A673 (cell line): ENCODE measurements around the gene ME1. TPM values are rescaled to one million over a fixed set of nuclear protein-coding genes. Genes with fewer than 3 reads are reported as not detected.
A peak's percentile ranks its signal among the peaks of the same experiment; 100 is the strongest.

Source experiments
- BruUV-seq: library from RNA; stranded (reverse); fragments of 400-500 nt; replicated peaks from 2 replicates; lab custom pipeline; 2021; lab: Mats Ljungman, UMichigan
- CTCF ChIA-PET: fragments of 300-600 bp; sonication (Branson Sonifier 250); formaldehyde crosslinking; loops from one replicate; lab custom pipeline; 2022; ENCODE audit warnings: antibody characterized with exemption; lab: Charles Lee
- POLR2A ChIA-PET: fragments of 300-600 bp; sonication (Branson Sonifier 250); formaldehyde crosslinking; loops from one replicate; lab custom pipeline; 2022; ENCODE audit warnings: antibody characterized with exemption; ENCODE audit not compliant: low non-redundant PET; lab: Charles Lee
- DNase-seq: peaks from one replicate; pipeline ENCODE4 v3.0.0-alpha.2; 2015; ENCODE audit warnings: low spot score
- H3K27ac ChIP-seq: fragments of 200-600 bp; sonication (generic); 2 replicates; pipeline ENCODE4 v1.5.1; 2016; ENCODE audit warnings: mixed run types, low read depth, mild to moderate bottlenecking, mixed read lengths, antibody characterized with exemption, low read length; ENCODE audit not compliant: poor library complexity, severe bottlenecking
- H3K27me3 ChIP-seq: fragments of 200-600 bp; sonication (generic); replicated peaks from 2 replicates; pipeline ENCODE4 v1.6.1; 2017; ENCODE audit warnings: mixed run types, low read depth, mild to moderate bottlenecking, mixed read lengths, antibody characterized with exemption, low read length; ENCODE audit not compliant: insufficient read depth, poor library complexity
- H3K36me3 ChIP-seq: fragments of 200-600 bp; sonication (generic); 2 replicates; pipeline ENCODE4 v1.6.1; 2016; ENCODE audit warnings: mixed run types, mild to moderate bottlenecking, mixed read lengths, antibody characterized with exemption, low read length; ENCODE audit not compliant: insufficient read depth, poor library complexity, severe bottlenecking
- H3K4me1 ChIP-seq: fragments of 200-600 bp; sonication (generic); 2 replicates; pipeline ENCODE4 v1.6.1; 2017; ENCODE audit warnings: mixed run types, mild to moderate bottlenecking, mixed read lengths, antibody characterized with exemption, low read length; ENCODE audit not compliant: insufficient read depth, poor library complexity, severe bottlenecking
- H3K4me3 ChIP-seq: fragments of 200-600 bp; sonication (generic); 2 replicates; pipeline ENCODE4 v1.5.1; 2016; ENCODE audit warnings: low read depth, mixed run types, mild to moderate bottlenecking, mixed read lengths, low read length; ENCODE audit not compliant: poor library complexity, severe bottlenecking
- H3K9me3 ChIP-seq: fragments of 200-600 bp; sonication (generic); 2 replicates; pipeline ENCODE4 v1.6.1; 2016; ENCODE audit warnings: mixed run types, low read depth, mild to moderate bottlenecking, mixed read lengths, antibody characterized with exemption, low read length; ENCODE audit not compliant: poor library complexity, severe bottlenecking
- EZH2 ChIP-seq: fragments of 200-600 bp; sonication (generic); IDR thresholded peaks from 2 replicates; pipeline ENCODE4 v1.6.1; 2017; ENCODE audit warnings: borderline replicate concordance, low read depth, mild to moderate bottlenecking, mixed read lengths, antibody characterized with exemption, low read length; ENCODE audit not compliant: poor library complexity, severe bottlenecking
- intact Hi-C: fragments of 100-400 bp; cut with micrococcal nuclease; formaldehyde crosslinking; loops from one replicate; pipeline ENCODE4 v1.10.0; 2022; ENCODE audit not compliant: unreplicated experiment
- total RNA-seq: library from RNA; stranded (reverse); gene quantifications from 2 replicates; pipeline ENCODE4 v1.2.3, GENCODE V29; 2021
- TF ChIP-seq, protein P1 (sequence below): fragments of 300-800, 200-600 bp; sonication (generic); conservative IDR thresholded peaks from 2 replicates; pipeline ENCODE4 v1.5.1; 2017; ENCODE audit warnings: low read depth, mild to moderate bottlenecking, antibody characterized with exemption, low read length, moderate library complexity, mixed read lengths

Gene ME1
- total RNA-seq, 1 experiment from 2014 or later = 78.8 TPM

DNA sequence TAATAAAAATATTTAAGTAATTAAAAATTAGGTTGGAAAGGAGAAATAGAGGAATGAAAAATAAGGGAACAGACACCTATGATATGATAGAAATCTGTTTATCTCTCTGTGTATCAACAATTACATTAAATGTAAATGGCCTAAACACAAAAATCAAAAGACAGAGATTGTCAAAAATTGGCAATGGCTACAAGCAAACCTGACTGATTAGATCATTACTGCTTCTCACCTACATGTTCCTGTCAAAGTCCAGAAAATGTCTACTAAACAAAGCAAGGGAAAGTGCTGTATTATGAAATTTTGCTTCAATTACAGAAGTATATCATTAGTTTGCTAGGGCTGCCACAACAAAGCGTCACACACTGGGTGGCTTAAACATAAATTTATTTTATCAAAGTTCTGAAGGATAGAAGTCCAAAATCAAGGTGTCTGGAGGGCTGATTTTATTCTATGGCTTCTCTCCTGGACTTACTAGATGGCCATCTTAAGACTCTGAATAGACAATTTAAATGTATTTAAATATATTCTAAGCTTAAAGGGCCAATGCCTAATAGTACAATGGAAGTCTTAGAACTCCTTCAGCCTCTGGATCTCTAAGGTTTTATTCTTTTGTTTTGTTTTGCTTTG lies 6.3 kb downstream of the ME1 start:
- BruUV-seq = no TSS peak
- POLR2A ChIA-PET = no interaction called here
- Histone ChIP-seq H3K36me3 (peaks cover 46% of the 10 kb centered on the region), H3K27me3 (no peaks in the 10 kb centered on the region), H3K4me1 (peaks cover 5% of the 10 kb centered on the region), H3K4me3 (no peak overlapping the region), H3K9me3 (peaks cover 19% of the 10 kb centered on the region), H3K27ac (no peak overlapping the region)
- no peak for DNase-seq
- TF ChIP-seq, protein P1, sequence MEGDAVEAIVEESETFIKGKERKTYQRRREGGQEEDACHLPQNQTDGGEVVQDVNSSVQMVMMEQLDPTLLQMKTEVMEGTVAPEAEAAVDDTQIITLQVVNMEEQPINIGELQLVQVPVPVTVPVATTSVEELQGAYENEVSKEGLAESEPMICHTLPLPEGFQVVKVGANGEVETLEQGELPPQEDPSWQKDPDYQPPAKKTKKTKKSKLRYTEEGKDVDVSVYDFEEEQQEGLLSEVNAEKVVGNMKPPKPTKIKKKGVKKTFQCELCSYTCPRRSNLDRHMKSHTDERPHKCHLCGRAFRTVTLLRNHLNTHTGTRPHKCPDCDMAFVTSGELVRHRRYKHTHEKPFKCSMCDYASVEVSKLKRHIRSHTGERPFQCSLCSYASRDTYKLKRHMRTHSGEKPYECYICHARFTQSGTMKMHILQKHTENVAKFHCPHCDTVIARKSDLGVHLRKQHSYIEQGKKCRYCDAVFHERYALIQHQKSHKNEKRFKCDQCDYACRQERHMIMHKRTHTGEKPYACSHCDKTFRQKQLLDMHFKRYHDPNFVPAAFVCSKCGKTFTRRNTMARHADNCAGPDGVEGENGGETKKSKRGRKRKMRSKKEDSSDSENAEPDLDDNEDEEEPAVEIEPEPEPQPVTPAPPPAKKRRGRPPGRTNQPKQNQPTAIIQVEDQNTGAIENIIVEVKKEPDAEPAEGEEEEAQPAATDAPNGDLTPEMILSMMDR = no peak
- no peak for TF ChIP-seq EZH2
- CTCF ChIA-PET = no interaction called here
- intact Hi-C loops = no loop called here

- peak; percentile 77 for DNase-seq
- ChIA-PET POLR2A (no interaction called here), CTCF (interaction anchor here (0.8 to 1.8 kb wide), 2 partner anchors 94 to 97 kb away, joined by 5 to 7 read pairs; partner anchors contain the start of gene PRSS35)
- H3K4me1 ChIP-seq = peaks cover 14% of the 10 kb centered on the region
- no peak overlapping the region for H3K4me3 ChIP-seq
- H3K9me3 ChIP-seq = no peaks in the 10 kb centered on the region
- H3K36me3 ChIP-seq = peaks cover 16% of the 10 kb centered on the region
- intact Hi-C loops = loop anchor here (1.0 to 10.0 kb wide), 2 partner anchors 94 to 353 kb away; partner anchors contain the start of genes DOP1A, PRSS35 and UBE3D
- no TSS peak for BruUV-seq
- no peak for TF ChIP-seq EZH2
- TF ChIP-seq, protein P1 = peak; percentile 73
- peak overlapping the region; percentile 39 for H3K27ac ChIP-seq
- H3K27me3 ChIP-seq = no peaks in the 10 kb centered on the region
Observed at GRCh38 chr6:83417880-83418663, 12.8 kb downstream of the ME1 start.

DNA sequence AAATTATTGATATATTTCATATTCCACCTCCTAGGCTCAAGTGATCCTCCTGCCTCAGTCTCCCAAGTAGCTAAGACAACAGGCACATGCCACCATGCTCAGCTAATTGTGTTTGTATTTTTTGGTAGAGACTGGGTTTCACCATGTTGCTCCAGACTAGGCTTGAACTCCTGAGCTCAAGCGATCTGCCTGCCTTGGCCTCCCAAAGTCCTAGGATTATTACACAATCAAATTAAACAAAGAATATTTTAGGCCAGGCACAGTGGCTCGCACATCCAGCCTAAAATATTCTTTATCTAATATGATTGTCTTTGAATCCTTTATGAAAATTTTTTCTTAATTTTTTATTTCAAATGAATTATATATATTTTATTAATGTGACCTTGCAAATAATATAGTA lies 17.8 kb downstream of the ME1 start:
- CTCF ChIA-PET = no interaction called here

More for the DNA sequence above, 17.8 kb downstream of the ME1 start:
- TF ChIP-seq, protein P1 = no peak
- TF ChIP-seq EZH2 = no peak
- POLR2A ChIA-PET = no interaction called here
- no TSS peak for BruUV-seq
- Histone ChIP-seq H3K4me1 (peaks cover 5% of the 10 kb centered on the region), H3K36me3 (peaks cover 32% of the 10 kb centered on the region), H3K27ac (no peak overlapping the region), H3K27me3 (no peaks in the 10 kb centered on the region), H3K4me3 (no peak overlapping the region), H3K9me3 (peaks cover 9% of the 10 kb centered on the region)
- DNase-seq = no peak
- intact Hi-C loops = loop anchor here (10.0 kb wide), 1 partner anchor 348 kb away; the partner anchor contains the start of genes DOP1A and UBE3D
